ENCODE data around the gene ST3GAL3. TPM values are rescaled to one million over a fixed set of nuclear protein-coding genes. Genes with fewer than 3 reads are reported as not detected.

ST3GAL3 gene
- total and polyA plus RNA-seq, 10 of the 15 experiments (the other 5 are each of a cell fraction or from before 2014, with no cell fraction given) = 1.2 to 19.3 (median 11.0) TPM

GRCh38 chr1:43849670-43850069 lies 142.3 kb downstream of the ST3GAL3 start:
- WGBS (ENCODE audit: insufficient coverage, insufficient replicate concordance, low lambda C conversion rate, missing lambda C conversion rate) = 41% methylated on average over 1 of the region's 1 CpG
- SMC1A ChIA-PET (ENCODE audit: uncharacterized antibody, unreplicated experiment) = interaction anchor here (0.9 to 2.9 kb wide), 12 partner anchors 9 to 191 kb away, joined by 3 to 21 read pairs (median 4); no protein-coding TSS in a partner anchor
- FAIRE-seq (no peak), ATAC-seq (no peak), DNase-seq (ENCODE audit: low read depth, low spot score) (no peak)
- CTCF ChIA-PET = interaction anchor here (0.7 to 3.0 kb wide), 3 partner anchors 12 to 86 kb away, joined by 3 to 17 read pairs (median 13); no protein-coding TSS in a partner anchor
- Histone ChIP-seq H3K9ac (ENCODE audit: control insufficient read depth, insufficient read depth, low read length) (no peak overlapping the region), H2AFZ (ENCODE audit: control insufficient read depth, low read depth, low read length) (no peak overlapping the region), H3K9me3 (replicated peaks; ENCODE audit: control insufficient read depth, insufficient read depth, low read length) (no peaks in the 10 kb centered on the region), H3K27me3 (replicated peaks in 1 of 2; ENCODE audit: control insufficient read depth in 2 of 2, insufficient read depth in 2 of 2, low read length in 1 of 2) (no peaks in the 10 kb centered on the region), H4K20me1 (ENCODE audit: control insufficient read depth, insufficient read depth) (no peaks in the 10 kb centered on the region), H3K79me2 (ENCODE audit: control insufficient read depth, insufficient read depth, low read length) (no peaks in the 10 kb centered on the region), H3K4me1 (ENCODE audit: control insufficient read depth, insufficient read depth, low read length) (peaks cover 16% of the 10 kb centered on the region), H3K36me3 (ENCODE audit: control insufficient read depth in 2 of 2, insufficient read depth in 2 of 2, low read length in 1 of 2) (no peaks in the 10 kb centered on the region), H3K27ac (ENCODE audit: control insufficient read depth, insufficient read depth) (no peak overlapping the region), H3K4me3 (no peak overlapping the region), H3K4me2 (ENCODE audit: control insufficient read depth, insufficient read depth) (no peak overlapping the region)
- POLR2A ChIA-PET = interaction anchor here (0.5 to 1.0 kb wide), 3 partner anchors 11 to 126 kb away, joined by 3 read pairs; no protein-coding TSS in a partner anchor
- no TSS peak for BruUV-seq (replicated peaks)
- no peak for TF ChIP-seq PAX8 (IDR thresholded peaks at IDR 0.05)
- TF ChIP-seq MYB (IDR thresholded peaks at IDR 0.05; ENCODE audit: borderline replicate concordance, low read depth, low read length) = no peak
- RAD21 ChIA-PET (ENCODE audit: unreplicated experiment) = interaction anchor here (1.0 to 2.1 kb wide), 3 partner anchors 14 to 86 kb away, joined by 3 to 8 read pairs (median 4); no protein-coding TSS in a partner anchor
- intact Hi-C loops (cut with micrococcal nuclease; ENCODE audit: unreplicated experiment) = no loop called here
- in situ Hi-C loops (cut with MboI) = no loop called here

- RAD21 ChIA-PET (ENCODE audit: unreplicated experiment) = interaction anchor here (1.9 to 2.1 kb wide), 2 partner anchors 13 to 87 kb away, joined by 4 to 8 read pairs; no protein-coding TSS in a partner anchor
- Histone ChIP-seq H4K20me1 (ENCODE audit: control insufficient read depth, insufficient read depth) (no peaks in the 10 kb centered on the region), H2AFZ (ENCODE audit: control insufficient read depth, low read depth, low read length) (no peak overlapping the region), H3K79me2 (ENCODE audit: control insufficient read depth, insufficient read depth, low read length) (no peaks in the 10 kb centered on the region), H3K9ac (ENCODE audit: control insufficient read depth, insufficient read depth, low read length) (no peak overlapping the region), H3K27me3 (replicated peaks in 1 of 2; ENCODE audit: control insufficient read depth in 2 of 2, insufficient read depth in 2 of 2, low read length in 1 of 2) (no peaks in the 10 kb centered on the region), H3K9me3 (replicated peaks; ENCODE audit: control insufficient read depth, insufficient read depth, low read length) (no peaks in the 10 kb centered on the region), H3K27ac (ENCODE audit: control insufficient read depth, insufficient read depth) (no peak overlapping the region), H3K4me2 (ENCODE audit: control insufficient read depth, insufficient read depth) (no peak overlapping the region), H3K36me3 (ENCODE audit: control insufficient read depth in 2 of 2, insufficient read depth in 2 of 2, low read length in 1 of 2) (no peaks in the 10 kb centered on the region), H3K4me1 (ENCODE audit: control insufficient read depth, insufficient read depth, low read length) (peaks cover 16% of the 10 kb centered on the region), H3K4me3 (no peak overlapping the region)
- WGBS (ENCODE audit: insufficient coverage, insufficient replicate concordance, low lambda C conversion rate, missing lambda C conversion rate) = 88% methylated on average over 8 of the region's 8 CpGs
- in situ Hi-C loops (cut with MboI) = no loop called here
- intact Hi-C loops (cut with micrococcal nuclease; ENCODE audit: unreplicated experiment) = no loop called here
- no peak for DNase-seq (ENCODE audit: low read depth, low spot score)
- POLR2A ChIA-PET = no interaction called here
- ATAC-seq = no peak
- CTCF ChIA-PET = interaction anchor here (1.0 to 3.0 kb wide), 3 partner anchors 9 to 87 kb away, joined by 3 to 17 read pairs (median 13); no protein-coding TSS in a partner anchor
- FAIRE-seq = no peak
- no TSS peak for BruUV-seq (replicated peaks)
- SMC1A ChIA-PET (ENCODE audit: uncharacterized antibody, unreplicated experiment) = interaction anchor here (1.4 to 2.9 kb wide), 4 partner anchors 13 to 81 kb away, joined by 3 to 21 read pairs (median 6); no protein-coding TSS in a partner anchor
- TF ChIP-seq EP300 (IDR thresholded peaks at IDR 0.05; ENCODE audit: borderline replicate concordance in 1 of 2, control insufficient read depth in 1 of 2, low read depth in 2 of 2, low read length in 2 of 2) (no peak), REST (IDR thresholded peaks at IDR 0.05; ENCODE audit: low read depth, low read length) (no peak), CTCF (IDR thresholded peaks at IDR 0.05 in 2 of 3, conservative IDR thresholded peaks at IDR 0.05 in 1 of 3; ENCODE audit: control insufficient read depth in 2 of 3, extremely low read depth in 1 of 3, insufficient read depth in 1 of 3, low read depth in 3 of 3, low read length in 3 of 3) (no peak), CHD1 (IDR thresholded peaks at IDR 0.05; ENCODE audit: low read depth, low read length) (no peak), IKZF2 (IDR thresholded peaks at IDR 0.05) (no peak), TCF3 (IDR thresholded peaks at IDR 0.05; ENCODE audit: borderline replicate concordance, insufficient read depth, low read depth, low read length) (no peak), SUPT20H (IDR thresholded peaks at IDR 0.05; ENCODE audit: borderline replicate concordance, control insufficient read depth, low read depth, low read length) (no peak), SMAD5 (IDR thresholded peaks at IDR 0.05; ENCODE audit: low read depth) (no peak)
Observed at GRCh38 chr1:43850591-43851233, 143.4 kb downstream of the ST3GAL3 start.

All from GM12878 (cell line).